ENCODE results near the gene PSPN. TPM values are rescaled to one million over a fixed set of nuclear protein-coding genes. Genes with fewer than 3 reads are reported as not detected.

The PSPN gene
- total and polyA plus RNA-seq, 12 donors = 0.48 to 3.6 (median 1.2) TPM

- intact Hi-C loops (cut with DNase I) = no loop called here
- peak overlapping the region; percentile 50 to 84 (median 65) for H3K4me3 ChIP-seq
- WGBS, 4 donors = 0 to 2% (median 1%) methylated on average over 11 to 20 of the region's 20 CpGs
- peak overlapping the region in 4 of 5 donors; percentile 51 to 87 (median 68) for H3K27ac ChIP-seq
- no peaks in the 10 kb centered on the region for H3K9me3 ChIP-seq (replicated peaks in 1 of 3)
- H3K4me1 ChIP-seq (replicated peaks in 1 of 2) = peaks cover 3 to 28% of the 10 kb centered on the region in 2 donors
- peak; percentile 42 to 75 (median 59) for DNase-seq
- H3K27me3 ChIP-seq = no peaks in the 10 kb centered on the region
- H3K36me3 ChIP-seq (replicated peaks in 1 of 2) = peaks cover 0 to 31% of the 10 kb centered on the region in 2 donors
- no peak for TF ChIP-seq CTCF (IDR thresholded peaks at IDR 0.05)
- peak in 1 of 2 donors; percentile 16 for TF ChIP-seq POLR2A (IDR thresholded peaks at IDR 0.05)
These were observed 47.9 kb upstream of the PSPN start for GRCh38 chr19:6423499-6424194.

- Histone ChIP-seq H3K27ac (no peak overlapping the region), H3K4me3 (no peak overlapping the region), H3K27me3 (no peaks in the 10 kb centered on the region), H3K36me3 (replicated peaks in 1 of 2) (peaks cover 0 to 54% of the 10 kb centered on the region in 2 donors), H3K4me1 (replicated peaks in 1 of 2) (peaks cover 3 to 37% of the 10 kb centered on the region in 2 donors), H3K9me3 (replicated peaks in 1 of 3) (no peaks in the 10 kb centered on the region)
- WGBS, 4 donors = 67 to 78% (median 73%) methylated on average over 17 to 20 of the region's 20 CpGs
- intact Hi-C loops (cut with DNase I) = no loop called here
- no peak for TF ChIP-seq CTCF (IDR thresholded peaks at IDR 0.05)
- TF ChIP-seq POLR2A (IDR thresholded peaks at IDR 0.05) = no peak
- DNase-seq = no peak
These were observed 45.6 kb upstream of the PSPN start for GRCh38 chr19:6421075-6422014.

- H3K27me3 ChIP-seq = no peaks in the 10 kb centered on the region
- H3K9me3 ChIP-seq (replicated peaks in 1 of 3) = no peaks in the 10 kb centered on the region
- peaks cover 0 to 78% of the 10 kb centered on the region in 2 donors for H3K36me3 ChIP-seq (replicated peaks in 1 of 2)
- no peak for DNase-seq
- H3K4me3 ChIP-seq = no peak overlapping the region
- intact Hi-C loops (cut with DNase I) = no loop called here
- TF ChIP-seq POLR2A (IDR thresholded peaks at IDR 0.05) (no peak), CTCF (IDR thresholded peaks at IDR 0.05) (no peak)
- peak overlapping the region in 1 of 5 donors; percentile 73 for H3K27ac ChIP-seq
- peaks cover 3 to 36% of the 10 kb centered on the region in 2 donors for H3K4me1 ChIP-seq (replicated peaks in 1 of 2)
- 76 to 79% (median 79%) methylated on average over 12 to 19 of the region's 19 CpGs for WGBS, 4 donors
These were observed 42.8 kb upstream of the PSPN start for GRCh38 chr19:6418562-6418932.

Data from adrenal gland (tissue), 12 donors.